ENCODE measurements around the gene HECW1.

HECW1 gene

GRCh38 chr7:43379210-43379609, 266.8 kb downstream of the HECW1 start:
- no peak for DNase-seq

- DNase-seq, result no peak
These were observed 272.3 kb downstream of the HECW1 start for GRCh38 chr7:43384616-43385308.

- DNase-seq, result no peak
These were observed 272.8 kb downstream of the HECW1 start for GRCh38 chr7:43385309-43385680.

- DNase-seq, result no peak
These were observed 273.4 kb downstream of the HECW1 start for GRCh38 chr7:43385856-43386255.

GRCh38 chr7:43387932-43388331, 275.5 kb downstream of the HECW1 start:
- no peak for DNase-seq

GRCh38 chr7:43390576-43390975, 278.1 kb downstream of the HECW1 start:
- DNase-seq, result no peak

- no peak for DNase-seq
These were observed 279.1 kb downstream of the HECW1 start for GRCh38 chr7:43391518-43391917.

GRCh38 chr7:43392638-43393330, 280.3 kb downstream of the HECW1 start:
- no peak for DNase-seq

GRCh38 chr7:43394441-43395130, 282.1 kb downstream of the HECW1 start:
- DNase-seq, result no peak

GRCh38 chr7:43395351-43395750, 282.9 kb downstream of the HECW1 start:
- no peak for DNase-seq

GRCh38 chr7:43396187-43396740, 283.8 kb downstream of the HECW1 start:
- no peak for DNase-seq

GRCh38 chr7:43398831-43399230, 286.4 kb downstream of the HECW1 start:
- no peak for DNase-seq

GRCh38 chr7:43405948-43406347, 293.5 kb downstream of the HECW1 start:
- DNase-seq, result no peak

- DNase-seq, result no peak
These were observed 294.5 kb downstream of the HECW1 start for GRCh38 chr7:43406961-43407360.

GRCh38 chr7:43408981-43409380, 296.5 kb downstream of the HECW1 start:
- no peak for DNase-seq

- DNase-seq, result no peak
These were observed 305.0 kb downstream of the HECW1 start for GRCh38 chr7:43417455-43417854.

- DNase-seq, result no peak
These were observed 318.0 kb downstream of the HECW1 start for GRCh38 chr7:43430411-43430810.

GRCh38 chr7:43431020-43431595, 318.7 kb downstream of the HECW1 start:
- DNase-seq, result no peak

GRCh38 chr7:43433639-43434038, 321.2 kb downstream of the HECW1 start:
- no peak for DNase-seq

- DNase-seq, result no peak
These were observed 324.6 kb downstream of the HECW1 start for GRCh38 chr7:43437001-43437400.

- DNase-seq, result no peak
These were observed 326.5 kb downstream of the HECW1 start for GRCh38 chr7:43438897-43439479.

GRCh38 chr7:43439631-43440401, 327.4 kb downstream of the HECW1 start:
- peak; percentile 45 for DNase-seq
